GM21526 (cell line): Measurements from ENCODE around the gene VSNL1.

ENCODE experiments used
- ATAC-seq: cut with Tn5 transposase; IDR thresholded peaks from one replicate; pipeline ENCODE4 v1.9.1; 2021; ENCODE audit warnings: moderate library complexity; ENCODE audit not compliant: unreplicated experiment, low FRiP score

VSNL1 gene

DNA sequence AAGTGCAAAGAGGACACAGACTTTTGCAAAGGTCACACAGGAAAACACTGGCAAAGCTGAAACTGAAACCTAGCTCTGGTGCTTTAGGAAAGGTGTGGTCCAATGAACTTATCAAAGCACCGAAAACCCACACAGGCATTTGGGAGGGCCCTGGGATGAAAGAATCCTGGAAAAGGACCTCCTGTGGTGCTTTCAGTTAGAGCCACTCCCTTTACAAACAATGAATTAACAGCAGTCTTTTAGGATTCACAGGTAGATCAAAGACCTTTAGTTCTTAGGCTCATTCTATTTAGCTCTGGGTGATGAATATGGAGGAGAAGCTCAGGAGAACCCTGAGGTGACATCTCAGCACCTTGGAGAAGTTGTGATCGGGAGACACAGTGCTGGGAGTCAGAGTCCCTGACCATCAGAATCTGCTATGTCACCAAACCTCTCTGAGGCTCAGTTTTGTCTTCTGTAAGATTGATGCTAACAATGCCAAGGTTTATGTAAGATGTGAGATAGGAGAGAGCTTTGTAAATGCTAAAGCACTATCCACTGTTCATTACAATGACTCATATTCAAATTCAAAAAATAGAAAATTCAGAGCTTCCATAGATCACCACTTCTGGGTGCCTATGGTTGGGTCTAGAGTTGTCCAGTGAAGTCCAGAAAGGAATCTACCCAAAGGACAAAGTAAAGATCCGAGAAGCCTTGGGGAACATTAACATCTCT lies 39.3 kb downstream of the VSNL1 start:
- ATAC-seq, result no peak

DNA sequence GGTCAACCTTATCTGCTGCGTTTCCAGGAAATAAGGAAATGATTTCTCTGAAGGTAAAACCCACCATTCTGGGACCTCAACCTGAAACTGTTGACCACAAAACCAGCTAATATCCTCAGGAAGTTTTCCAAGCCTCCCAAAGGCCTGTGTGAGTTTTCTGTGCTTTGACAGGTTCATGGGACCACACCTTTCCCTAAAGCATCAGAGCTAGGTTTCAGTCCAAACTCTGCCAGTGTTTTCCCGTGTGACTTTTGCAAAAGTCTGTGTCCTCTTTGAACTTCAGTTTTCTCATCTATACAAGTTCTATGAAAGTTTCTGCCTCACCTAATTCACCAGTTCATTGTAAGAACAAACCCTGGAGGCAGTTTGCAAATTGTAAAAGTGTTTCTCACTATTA lies 39.8 kb downstream of the VSNL1 start:
- no peak for ATAC-seq

DNA sequence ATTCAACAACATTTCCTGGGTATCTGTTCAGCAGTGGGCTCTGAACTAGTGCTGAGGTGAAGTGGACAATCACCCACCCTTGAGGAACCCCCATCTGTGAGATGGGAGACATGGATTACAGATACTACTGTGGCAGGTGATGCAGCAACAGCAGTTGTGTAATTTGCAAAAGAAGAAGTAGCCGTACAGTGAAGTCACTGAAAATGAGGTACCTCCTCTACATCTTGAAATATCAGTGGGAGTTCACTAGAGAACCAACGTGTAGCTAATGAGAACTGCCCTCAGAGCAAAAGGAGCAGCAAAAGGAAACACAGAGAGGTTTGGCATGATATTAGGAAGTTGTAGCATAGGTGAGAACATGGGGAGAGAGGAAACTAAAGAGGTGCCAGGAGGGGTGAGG lies 41.3 kb downstream of the VSNL1 start:
- ATAC-seq, result no peak

DNA sequence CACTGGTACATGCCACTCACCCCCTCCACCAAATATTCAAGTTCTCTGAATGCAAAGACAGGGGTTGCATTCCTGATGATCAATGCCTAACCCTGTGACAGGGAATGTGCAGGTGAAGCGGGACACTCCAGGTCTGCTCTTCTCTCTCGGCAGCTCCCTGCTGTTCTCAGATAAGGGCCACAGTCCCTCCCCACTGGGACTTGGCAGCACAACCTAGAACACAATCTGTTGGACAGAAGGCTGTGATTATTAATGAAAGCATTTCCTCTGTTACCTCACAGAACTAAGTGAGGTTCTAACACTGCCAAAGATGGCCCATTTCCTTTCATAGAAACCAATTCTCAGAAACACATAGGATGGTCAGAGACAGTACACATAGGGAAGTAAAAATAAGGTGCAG lies 42.7 kb downstream of the VSNL1 start:
- no peak for ATAC-seq

DNA sequence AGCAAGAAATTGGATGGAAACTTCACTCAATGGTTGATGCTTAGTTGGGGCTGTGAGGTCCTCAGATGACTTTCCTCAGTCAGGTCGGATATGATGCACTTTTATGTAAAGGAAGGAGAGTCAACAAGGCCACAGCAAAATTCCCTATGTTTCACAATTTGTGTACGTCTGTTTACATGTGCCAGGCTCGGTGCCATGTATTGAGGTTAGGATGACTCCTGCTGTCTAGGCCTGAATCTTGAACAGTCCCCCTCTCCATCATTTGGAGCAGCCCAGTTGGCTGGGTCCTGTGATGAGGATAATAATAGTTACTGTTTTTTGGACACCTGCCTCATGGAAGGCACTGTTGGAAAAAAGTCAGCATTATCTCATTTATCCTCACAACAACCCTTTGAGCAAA lies 43.1 kb downstream of the VSNL1 start:
- no peak for ATAC-seq

DNA sequence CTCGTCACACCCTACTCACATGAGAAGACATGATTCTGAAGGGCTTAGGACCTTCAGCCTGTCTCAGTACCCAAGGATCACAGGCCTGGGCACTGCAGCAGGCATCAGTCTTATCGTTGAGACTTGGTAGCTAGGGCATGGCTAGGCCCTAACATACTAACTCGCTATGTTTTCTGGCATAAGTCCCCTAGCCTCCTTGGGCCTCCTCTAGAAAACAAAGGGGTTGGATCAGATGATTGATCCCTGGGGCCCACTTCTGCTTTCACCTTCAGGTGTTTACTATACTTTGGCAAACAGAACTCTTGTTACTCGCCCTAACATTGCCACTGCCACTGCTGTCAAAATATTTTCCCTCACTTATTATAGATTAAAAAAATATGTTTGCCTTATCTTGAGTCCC lies 44.2 kb downstream of the VSNL1 start:
- ATAC-seq, result no peak

DNA sequence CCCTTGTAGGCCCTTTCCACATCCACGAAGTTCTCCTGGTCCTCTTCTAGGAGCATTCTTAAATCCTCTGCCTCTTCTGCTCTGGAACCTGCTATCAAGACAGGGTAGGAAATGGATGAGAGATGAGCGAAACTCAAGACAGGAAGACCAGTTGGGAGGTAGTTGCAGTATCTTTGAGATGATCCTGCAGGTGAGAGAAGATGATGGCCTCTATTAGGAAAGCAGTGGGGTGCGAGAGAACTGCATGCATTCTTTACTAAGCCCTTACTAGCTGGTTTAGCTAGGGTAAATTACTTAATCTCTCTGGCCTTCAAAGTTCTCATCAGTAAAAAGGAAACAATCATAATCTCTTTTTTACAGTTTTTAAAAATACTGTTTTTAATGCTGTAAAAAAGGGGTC lies 47.0 kb downstream of the VSNL1 start:
- ATAC-seq, result no peak

DNA sequence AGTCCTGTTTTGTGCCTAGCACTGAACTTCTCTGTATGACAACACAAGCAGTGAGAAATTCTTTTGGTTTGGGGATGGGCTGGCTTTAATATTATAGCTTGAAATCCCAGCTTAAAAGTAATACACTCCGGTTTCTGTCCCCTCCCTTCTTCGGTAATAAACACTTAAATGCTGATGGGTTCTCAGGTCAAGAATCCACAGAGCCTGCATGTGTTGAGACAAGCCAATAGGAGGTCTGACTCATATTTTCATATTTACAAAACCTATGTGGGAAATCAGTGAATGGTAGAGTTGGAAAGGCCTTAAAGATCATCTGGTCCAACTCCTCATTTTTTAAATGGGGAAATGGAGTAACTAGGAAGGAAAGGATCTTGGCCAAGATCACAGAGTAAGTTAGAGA lies 47.5 kb downstream of the VSNL1 start:
- no peak for ATAC-seq

DNA sequence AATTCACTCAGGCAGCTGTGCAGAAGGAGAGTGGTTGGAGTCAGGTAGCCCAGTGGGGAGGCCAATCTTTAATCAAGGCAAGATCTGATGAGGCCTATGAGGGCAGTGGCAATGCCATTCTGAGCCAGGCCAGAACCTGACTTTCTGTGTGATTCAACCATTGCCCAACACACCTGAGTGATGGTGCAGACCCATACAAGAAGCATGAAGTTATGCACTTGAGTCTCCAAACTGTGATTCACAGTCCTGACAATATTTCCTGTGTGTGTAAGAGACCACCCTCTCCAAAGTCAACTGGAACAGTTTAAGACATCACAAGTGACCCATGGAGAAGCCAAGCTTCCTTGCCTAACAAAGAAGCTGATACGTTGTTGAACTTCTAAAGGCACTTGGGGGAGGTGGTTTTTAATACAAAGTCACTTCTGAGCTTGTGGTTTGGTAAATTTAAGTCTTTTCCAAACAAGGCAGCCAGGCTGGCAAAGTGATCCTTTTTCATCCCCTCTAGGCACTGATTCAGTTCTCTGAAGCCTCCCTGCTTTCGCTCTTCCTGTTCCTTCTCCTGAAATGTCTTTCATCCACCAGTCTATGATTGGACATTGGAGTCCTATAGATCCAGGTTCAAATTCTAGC lies 49.0 kb downstream of the VSNL1 start:
- no peak for ATAC-seq

DNA sequence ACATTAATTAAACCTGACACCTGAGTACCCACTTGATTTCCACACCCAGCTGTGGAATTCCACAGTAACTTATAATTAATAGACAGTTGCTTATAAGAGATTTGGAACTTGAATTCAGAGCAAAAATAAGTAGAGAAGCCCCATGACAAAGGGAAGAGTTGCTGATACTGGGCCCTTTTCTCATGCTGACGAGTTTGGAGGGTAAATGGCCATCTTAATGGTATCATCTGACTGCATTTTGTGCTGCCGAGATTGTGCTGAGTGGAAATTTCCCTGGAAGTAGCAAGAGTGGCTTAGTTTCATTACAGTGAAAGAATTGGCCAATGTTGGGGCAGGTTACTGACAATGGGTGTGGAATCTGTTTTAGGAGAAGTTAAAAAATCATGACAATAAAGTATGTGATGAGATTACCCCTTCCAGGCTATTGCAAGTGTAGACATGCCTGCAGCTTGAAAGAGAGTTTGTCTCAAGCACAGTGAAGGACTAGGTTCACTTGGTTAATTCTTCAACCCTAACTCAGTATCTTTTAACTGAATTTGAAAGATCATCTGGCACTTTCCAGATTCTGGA lies 49.9 kb downstream of the VSNL1 start:
- ATAC-seq, result no peak

DNA sequence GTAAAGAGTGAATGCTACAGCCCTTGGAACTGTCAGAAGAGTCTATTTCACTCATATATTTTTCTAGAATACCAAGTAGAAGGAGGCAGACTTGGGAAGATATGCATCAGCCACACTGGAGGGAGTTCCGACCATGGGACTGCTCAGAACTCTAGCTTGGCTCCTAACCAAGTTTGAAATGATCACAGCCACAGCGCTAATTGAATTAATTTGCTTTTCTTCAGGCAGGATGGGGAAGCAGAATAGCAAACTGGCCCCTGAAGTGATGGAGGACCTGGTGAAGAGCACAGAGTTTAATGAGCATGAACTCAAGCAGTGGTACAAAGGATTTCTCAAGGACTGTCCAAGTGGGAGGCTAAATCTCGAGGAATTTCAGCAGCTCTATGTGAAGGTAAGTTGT lies 51.4 kb downstream of the VSNL1 start:
- ATAC-seq, result no peak

DNA sequence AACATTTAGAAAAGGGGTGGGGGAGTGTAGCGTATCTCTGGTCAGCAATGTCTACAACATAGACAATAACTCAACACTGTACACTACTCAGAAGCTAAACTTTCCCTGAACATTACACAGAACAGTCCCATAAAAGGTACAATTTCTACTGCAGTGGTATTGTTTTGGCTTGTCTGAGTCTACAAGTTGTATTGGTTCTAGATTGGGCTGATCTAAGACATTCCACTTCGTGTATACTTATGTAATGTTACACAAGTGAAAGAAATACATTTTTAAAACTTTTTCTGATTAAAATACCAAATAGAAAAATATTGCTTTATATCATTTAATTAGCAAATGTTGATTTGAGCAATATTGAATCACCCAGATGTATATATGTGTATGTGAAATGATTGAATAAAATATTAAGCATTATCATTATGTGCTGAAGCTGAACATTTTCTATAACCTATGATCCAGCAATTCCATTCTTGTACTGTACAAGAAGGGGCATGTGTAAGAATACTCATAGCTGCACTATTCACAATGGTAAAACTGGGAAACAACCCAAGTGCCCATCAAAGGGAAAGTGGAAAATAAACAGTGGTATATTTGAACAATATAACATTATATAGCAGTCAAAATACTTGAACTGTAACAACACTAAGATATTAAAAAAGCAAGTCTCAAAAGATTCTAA lies 52.4 kb downstream of the VSNL1 start:
- ATAC-seq, result no peak

DNA sequence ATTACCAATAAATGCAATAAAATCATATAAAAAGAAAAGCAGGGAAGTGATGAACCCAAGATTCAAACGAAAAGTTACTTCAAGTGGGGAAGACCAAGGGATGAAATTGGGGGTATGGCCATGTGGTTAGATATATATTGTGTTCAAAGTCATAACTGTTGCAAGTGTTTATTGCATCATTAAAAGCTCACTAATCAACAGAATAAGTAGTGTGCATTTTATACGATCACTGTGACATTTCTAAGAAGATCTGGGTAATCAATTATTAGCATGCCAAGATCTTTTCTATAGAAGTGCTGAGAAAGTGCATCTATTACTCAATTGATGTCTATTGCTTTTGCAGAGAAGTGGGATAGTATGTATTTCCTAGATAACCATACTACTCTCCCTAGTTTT lies 52.9 kb downstream of the VSNL1 start:
- no peak for ATAC-seq

DNA sequence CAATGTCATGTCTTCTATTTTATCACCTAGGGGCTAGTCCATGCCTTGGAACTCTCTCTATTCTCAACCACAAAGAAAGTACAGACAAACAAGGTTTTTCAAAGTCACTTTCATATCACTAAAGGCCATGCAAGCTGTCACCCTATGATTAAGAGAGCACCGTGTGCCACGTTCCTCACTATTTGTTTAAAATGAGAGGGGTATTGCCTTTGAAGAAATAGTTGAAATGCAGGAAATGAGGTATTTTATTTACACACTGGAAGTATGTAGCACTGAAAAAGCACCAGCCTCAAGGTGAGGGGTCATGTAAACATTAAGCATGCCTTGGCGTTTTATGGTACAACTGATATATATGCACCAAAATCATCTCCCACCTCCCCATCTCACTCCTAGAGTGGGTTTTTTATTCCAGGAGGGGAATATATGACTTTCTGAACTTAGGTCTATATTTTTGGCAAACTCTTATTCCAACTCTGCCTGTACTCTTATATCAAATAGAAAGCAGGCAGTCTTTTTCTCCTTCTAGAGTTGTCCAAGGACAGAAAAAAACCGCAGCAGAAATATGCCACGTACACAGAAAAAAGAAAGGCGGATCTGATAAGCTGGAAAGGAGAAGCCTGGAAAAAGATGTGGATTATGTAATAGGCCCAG lies 53.5 kb downstream of the VSNL1 start:
- no peak for ATAC-seq

DNA sequence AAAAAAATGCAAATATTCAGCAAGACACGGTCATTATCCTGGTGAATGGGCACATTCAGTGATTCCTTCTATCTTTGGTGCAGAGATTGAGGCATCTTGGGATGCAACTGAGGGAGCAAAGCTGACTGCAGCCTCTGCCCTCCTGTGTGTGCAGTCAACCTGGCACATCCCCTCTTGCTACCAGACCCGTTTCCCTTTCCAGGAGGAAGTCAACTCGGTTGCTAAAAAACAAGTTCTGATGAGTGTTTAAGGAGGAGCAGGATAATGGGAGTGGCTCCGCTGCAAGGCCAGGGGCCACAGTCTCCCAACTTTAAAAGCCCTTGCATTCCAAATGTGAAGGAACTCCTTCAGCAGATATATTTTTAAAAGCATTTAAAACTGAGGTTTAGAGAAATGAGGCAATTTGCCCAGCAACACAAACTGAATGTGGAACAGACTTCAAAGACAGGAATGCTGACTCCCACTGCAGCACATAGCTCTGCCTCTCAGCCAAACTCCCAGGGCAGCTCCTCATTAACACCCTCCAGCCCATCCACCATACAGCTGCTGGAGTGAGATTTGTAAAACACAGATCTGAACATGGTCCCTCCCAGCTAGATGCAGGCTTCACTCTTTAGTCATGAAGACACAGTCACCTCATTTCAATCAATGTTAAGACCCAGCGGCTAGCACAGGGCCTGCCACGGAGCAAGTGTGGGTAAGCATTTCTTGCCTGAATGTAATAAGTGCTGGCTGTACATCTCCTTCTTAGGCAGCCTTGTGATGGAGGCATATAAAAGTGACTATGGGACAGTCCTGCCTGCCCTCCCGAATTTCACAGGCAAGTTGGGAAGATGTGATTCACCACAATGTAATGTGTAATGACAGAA lies 54.3 kb downstream of the VSNL1 start:
- no peak for ATAC-seq

DNA sequence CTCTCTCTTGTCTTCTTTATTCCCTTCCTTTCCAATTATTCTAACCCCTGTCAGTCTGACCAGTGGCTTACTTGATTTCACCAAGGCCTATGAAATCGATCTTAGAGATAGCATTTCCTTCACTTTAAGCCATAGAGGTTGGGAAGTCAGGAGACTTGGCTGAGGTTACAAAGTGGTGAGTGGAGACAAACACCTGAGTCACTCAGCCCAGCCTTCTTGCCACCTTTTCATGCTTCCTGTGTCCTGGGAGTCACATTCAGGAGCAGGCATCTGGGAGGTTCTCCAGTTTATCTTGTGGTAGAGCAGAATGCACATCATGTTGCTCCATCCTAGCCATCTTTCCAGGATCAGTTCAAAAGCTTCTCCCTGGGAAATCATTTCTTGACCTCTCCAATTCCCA lies 59.1 kb downstream of the VSNL1 start:
- ATAC-seq, result no peak

DNA sequence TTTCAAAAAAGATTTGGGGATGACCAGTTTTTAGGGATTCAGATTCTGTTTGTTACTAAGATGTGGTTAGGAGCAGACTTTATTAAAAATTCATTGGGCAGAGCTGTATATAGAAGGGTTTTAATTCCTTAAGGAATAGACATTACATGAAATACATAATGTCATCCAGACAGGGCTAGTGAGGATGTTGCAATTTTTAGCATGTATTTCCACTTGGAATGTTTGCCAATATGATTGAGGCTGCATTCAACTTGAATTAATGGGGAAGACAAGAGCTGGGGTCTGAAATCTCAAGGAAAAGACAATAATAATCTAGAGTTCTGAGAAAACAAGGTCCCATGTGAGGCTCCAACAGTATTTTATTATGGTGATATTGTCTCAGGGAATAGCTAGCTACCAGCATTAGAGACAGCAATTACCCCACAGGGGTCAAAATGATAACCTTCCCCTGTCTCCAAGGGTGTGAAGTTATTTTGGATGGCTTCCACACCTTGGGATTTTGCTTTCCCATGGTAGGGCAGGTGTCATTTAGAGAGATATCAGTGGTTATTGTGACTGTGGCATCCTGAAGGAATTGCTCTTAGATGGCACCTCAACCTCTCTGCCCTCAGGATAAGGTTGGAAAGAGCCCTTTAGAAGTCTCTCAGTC lies 60.2 kb downstream of the VSNL1 start:
- no peak for ATAC-seq

DNA sequence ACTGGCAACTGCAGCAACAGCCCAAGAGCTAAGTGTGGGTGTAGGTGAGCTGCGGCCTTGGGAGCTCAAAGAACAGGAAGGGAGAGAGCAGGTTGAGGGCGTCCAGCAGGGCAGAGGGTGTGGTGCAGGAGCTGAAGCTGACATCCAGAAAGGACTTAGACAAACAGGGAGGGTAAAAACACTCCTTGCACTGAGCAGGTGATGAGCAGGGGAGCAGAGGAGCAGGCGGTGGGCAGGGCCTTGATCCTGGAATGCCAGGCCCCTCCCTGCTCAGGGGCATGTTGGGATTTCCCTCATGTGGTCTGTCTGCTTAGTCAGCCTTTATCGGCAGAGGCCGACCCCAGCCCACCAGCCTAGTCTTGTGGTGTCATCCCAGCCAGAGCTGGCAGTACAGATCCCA lies 63.6 kb downstream of the VSNL1 start:
- ATAC-seq, result no peak

DNA sequence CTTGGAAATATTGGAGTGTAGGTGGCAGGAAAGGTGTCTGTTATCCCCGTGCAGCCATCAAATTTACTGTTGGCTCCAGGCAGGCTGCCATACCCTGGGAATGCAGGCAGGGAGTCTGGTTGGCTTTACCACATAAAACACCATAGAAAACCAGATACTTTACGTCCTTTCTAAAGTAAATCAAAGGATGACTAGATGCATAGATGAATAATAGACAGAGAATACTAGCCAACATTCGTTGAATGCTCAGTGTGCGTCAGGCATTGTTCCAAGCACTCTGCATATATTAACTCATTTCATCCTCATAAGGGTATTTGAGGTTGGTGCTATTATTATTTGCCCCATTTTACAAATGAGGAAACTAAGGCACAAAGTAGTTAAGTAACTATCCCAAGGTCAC lies 65.2 kb downstream of the VSNL1 start:
- no peak for ATAC-seq

DNA sequence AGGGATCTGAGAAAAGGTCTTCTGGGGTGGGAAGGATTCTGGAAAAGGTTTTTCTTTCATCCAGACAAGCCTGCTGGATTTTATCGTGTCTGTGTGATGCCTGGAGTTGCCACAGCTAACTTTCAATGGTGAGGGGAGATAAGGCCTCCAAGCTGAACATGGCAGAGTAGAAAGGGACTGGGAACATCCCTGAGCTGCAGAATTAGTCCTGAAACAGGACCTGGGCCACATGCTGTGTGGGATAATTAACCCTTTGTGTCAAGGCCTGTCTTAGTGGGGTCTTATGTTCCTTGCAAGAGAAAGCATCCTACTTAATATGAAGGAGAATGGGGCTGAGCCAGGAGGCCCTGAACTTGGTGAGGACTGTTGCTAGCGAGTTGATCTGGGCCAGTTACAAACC lies 66.4 kb downstream of the VSNL1 start:
- ATAC-seq, result no peak
